IMR-90 (cell line): Measurements from ENCODE around the gene CDV3. TPM values are rescaled to one million over a fixed set of nuclear protein-coding genes. Genes with fewer than 3 reads are reported as not detected.

Source experiments
- ATAC-seq: fragments of 200-7000 bp; cut with Tn5 transposase; 2 replicates; pipeline ENCODE4 v1.9.1; 2020; ENCODE audit warnings: low read depth, mild to moderate bottlenecking, moderate library complexity
- BruUV-seq: library from RNA; stranded (reverse); fragments of 400-500 nt; replicated peaks from 2 replicates; lab custom pipeline; 2021; lab: Mats Ljungman, UMichigan
- CTCF ChIA-PET: fragments of 300-600 bp; formaldehyde crosslinking; extraction: SDS; loops from one replicate; lab custom pipeline; 2021; ENCODE audit warnings: antibody characterized with exemption; lab: Yijun Ruan, JAX
- POLR2A ChIA-PET: fragments of 300-600 bp; sonication (Branson Sonifier 250); formaldehyde crosslinking; loops from one replicate; lab custom pipeline; 2022; ENCODE audit warnings: antibody characterized with exemption; ENCODE audit not compliant: unreplicated experiment; lab: Charles Lee
- DNase-seq: peaks from one replicate; pipeline ENCODE4 v3.0.0; 2013
- H2AFZ ChIP-seq: replicated peaks from 2 replicates; pipeline ENCODE3; 2013; ENCODE audit warnings: low read length, mild to moderate bottlenecking; ENCODE audit not compliant: poor library complexity
- H2AK5ac ChIP-seq: 2 replicates; pipeline ENCODE4 v1.6.1; 2013; ENCODE audit warnings: low read depth, low read length, inconsistent platforms
- H2AK9ac ChIP-seq: replicated peaks from 2 replicates; pipeline ENCODE3; 2013; ENCODE audit warnings: mild to moderate bottlenecking, low read depth, low read length, moderate library complexity; ENCODE audit not compliant: poor library complexity
- H2BK120ac ChIP-seq: 2 replicates; pipeline ENCODE4 v1.6.1; 2013; ENCODE audit warnings: low read depth, low read length, inconsistent platforms
- H2BK15ac ChIP-seq: 3 replicates; pipeline ENCODE4 v1.6.1; 2013; ENCODE audit warnings: low read depth, low read length, inconsistent platforms
- H2BK20ac ChIP-seq: 2 replicates; pipeline ENCODE4 v1.6.1; 2013; ENCODE audit warnings: low read depth, mild to moderate bottlenecking, inconsistent platforms, low read length, moderate library complexity
- H2BK5ac ChIP-seq: 2 replicates; pipeline ENCODE4 v1.6.1; 2013; ENCODE audit warnings: mild to moderate bottlenecking, low read depth, low read length, inconsistent platforms; ENCODE audit not compliant: poor library complexity, severe bottlenecking
- H3K14ac ChIP-seq: replicated peaks from 2 replicates; pipeline ENCODE4 v1.6.1; 2013; ENCODE audit warnings: low read depth, low read length, inconsistent platforms
- H3K18ac ChIP-seq: 2 replicates; pipeline ENCODE4 v1.6.1; 2013; ENCODE audit warnings: low read depth, low read length, control low read depth
- H3K23ac ChIP-seq: 2 replicates; pipeline ENCODE4 v1.6.1; 2013; ENCODE audit warnings: low read depth, low read length, inconsistent platforms
- H3K27ac ChIP-seq: 2 replicates; pipeline ENCODE4 v1.5.1; 2013; ENCODE audit warnings: mild to moderate bottlenecking, control low read depth, low read length; ENCODE audit not compliant: insufficient read depth
- H3K27me3 ChIP-seq: 2 replicates; pipeline ENCODE4 v1.6.1; 2013; ENCODE audit warnings: low read length; ENCODE audit not compliant: control insufficient read depth, insufficient read depth
- H3K36me3 ChIP-seq: 2 replicates; pipeline ENCODE4 v1.6.1; 2013; ENCODE audit warnings: low read length, mixed read lengths; ENCODE audit not compliant: control insufficient read depth, insufficient read depth
- H3K4ac ChIP-seq: 2 replicates; pipeline ENCODE4 v1.6.1; 2013; ENCODE audit warnings: low read depth, low read length, inconsistent platforms
- H3K4me1 ChIP-seq: 2 replicates; pipeline ENCODE4 v1.6.1; 2013; ENCODE audit warnings: low read length, mixed read lengths; ENCODE audit not compliant: control insufficient read depth, insufficient read depth
- H3K4me2 ChIP-seq: 2 replicates; pipeline ENCODE4 v1.6.1; 2013; ENCODE audit warnings: low read depth, mild to moderate bottlenecking, control low read depth, low read length, moderate library complexity
- H3K4me3 ChIP-seq: 2 replicates; pipeline ENCODE4 v1.5.1; 2013; ENCODE audit warnings: low read depth, mild to moderate bottlenecking, control low read depth, low read length, moderate library complexity; ENCODE audit not compliant: insufficient read depth
- H3K56ac ChIP-seq: 2 replicates; pipeline ENCODE4 v1.6.1; 2013; ENCODE audit warnings: low read length, inconsistent platforms; ENCODE audit not compliant: insufficient read depth; ENCODE audit errors: extremely low read depth
- H3K79me1 ChIP-seq, 2 experiments: 2 replicates each; pipeline ENCODE4 v1.6.1; 2013; ENCODE audit warnings: low read length in 2 of 2, inconsistent platforms in 1 of 2, low read depth in 1 of 2
- H3K9ac ChIP-seq: 2 replicates; pipeline ENCODE4 v1.6.1; 2013; ENCODE audit warnings: low read depth, low read length, control low read depth
- H3K9me1 ChIP-seq: 2 replicates; pipeline ENCODE4 v1.6.1; 2013; ENCODE audit warnings: low read length, inconsistent platforms; ENCODE audit not compliant: insufficient read depth
- H3K9me3 ChIP-seq: 2 replicates; pipeline ENCODE4 v1.6.1; 2013; ENCODE audit warnings: low read length; ENCODE audit not compliant: control insufficient read depth, insufficient read depth
- H4K20me1 ChIP-seq: 2 replicates; pipeline ENCODE4 v1.6.1; 2013; ENCODE audit warnings: low read length, inconsistent platforms; ENCODE audit not compliant: insufficient read depth
- H4K5ac ChIP-seq: 2 replicates; pipeline ENCODE4 v1.6.1; 2013; ENCODE audit warnings: mild to moderate bottlenecking, low read depth, low read length, control low read depth
- H4K8ac ChIP-seq, 2 experiments: 2 replicates each; pipeline ENCODE4 v1.6.1; 2013; ENCODE audit warnings: low read depth in 2 of 2, low read length in 2 of 2, control low read depth in 1 of 2, inconsistent platforms in 1 of 2
- H4K91ac ChIP-seq: 2 replicates; pipeline ENCODE4 v1.6.1; 2013; ENCODE audit warnings: low read depth, low read length, inconsistent platforms; ENCODE audit not compliant: insufficient read depth
- BHLHE40 ChIP-seq: fragments of 150-350 bp; IDR thresholded peaks from 2 replicates; pipeline ENCODE4 v1.6.1; 2016; ENCODE audit warnings: mild to moderate bottlenecking, low read depth, low read length
- CEBPB ChIP-seq: IDR thresholded peaks from 2 replicates; pipeline ENCODE4 v1.6.1; 2012; ENCODE audit warnings: low read depth, low read length, improper control_type of control experiment
- CHD1 ChIP-seq: IDR thresholded peaks from 2 replicates; pipeline ENCODE4 v1.6.1; 2012; ENCODE audit warnings: low read depth, low read length, improper control_type of control experiment
- CTCF ChIP-seq: conservative IDR thresholded peaks from 2 replicates; pipeline ENCODE4 v1.5.1; 2012; ENCODE audit warnings: mild to moderate bottlenecking, low read depth, low read length, improper control_type of control experiment
- FOS ChIP-seq: fragments of 150-350 bp; IDR thresholded peaks from 2 replicates; pipeline ENCODE4 v1.6.1; 2016; ENCODE audit warnings: low read depth, low read length
- MAFK ChIP-seq: IDR thresholded peaks from 2 replicates; pipeline ENCODE4 v1.6.1; 2012; ENCODE audit warnings: low read depth, low read length, improper control_type of control experiment
- MAZ ChIP-seq: IDR thresholded peaks from 2 replicates; pipeline ENCODE4 v1.6.1; 2012; ENCODE audit warnings: low read depth, mild to moderate bottlenecking, low read length, improper control_type of control experiment, moderate library complexity, borderline replicate concordance
- MXI1 ChIP-seq: IDR thresholded peaks from 2 replicates; pipeline ENCODE4 v1.6.1; 2012; ENCODE audit warnings: low read depth, mild to moderate bottlenecking, low read length, moderate library complexity, borderline replicate concordance
- NFE2L2 ChIP-seq: fragments of 150-350 bp; IDR thresholded peaks from 2 replicates; pipeline ENCODE4 v1.6.1; 2016; ENCODE audit warnings: low read depth, mild to moderate bottlenecking, low read length
- POLR2A ChIP-seq: IDR thresholded peaks from 2 replicates; pipeline ENCODE4 v1.6.1; 2012; ENCODE audit warnings: mild to moderate bottlenecking, low read depth, low read length
- RAD21 ChIP-seq: IDR thresholded peaks from 2 replicates; pipeline ENCODE4 v1.6.1; 2012; ENCODE audit warnings: low read length, improper control_type of control experiment
- RCOR1 ChIP-seq: IDR thresholded peaks from 2 replicates; pipeline ENCODE4 v1.6.1; 2012; ENCODE audit warnings: mild to moderate bottlenecking, low read length, improper control_type of control experiment; ENCODE audit not compliant: insufficient replicate concordance
- RFX5 ChIP-seq: IDR thresholded peaks from 2 replicates; pipeline ENCODE4 v1.8.0; 2012; ENCODE audit warnings: low read depth, mild to moderate bottlenecking, low read length, moderate library complexity
- SMC3 ChIP-seq: fragments of 150-350 bp; IDR thresholded peaks from 2 replicates; pipeline ENCODE4 v1.6.1; 2016; ENCODE audit warnings: low read depth, mild to moderate bottlenecking, antibody characterized with exemption, low read length, moderate library complexity
- USF2 ChIP-seq: fragments of 150-350 bp; IDR thresholded peaks from 2 replicates; pipeline ENCODE4 v1.6.1; 2017; ENCODE audit warnings: mild to moderate bottlenecking, antibody characterized with exemption, low read length, low read depth
- WGBS, 2 experiments: methylation state at CpG; one replicate each; pipeline versions ENCODE4 v1.1.5 to v1.1.7; 2013; ENCODE audit warnings: missing lambda C conversion rate in 2 of 2; ENCODE audit not compliant: insufficient read length in 1 of 2; ENCODE audit errors: extremely low coverage in 2 of 2; 5-methylcytosine and 5-hydroxymethylcytosine counted together
- dilution Hi-C: fragments of 300-500 bp; cut with HindIII; formaldehyde crosslinking; loops from one replicate; pipeline ENCODE4 v1.14.3; 2018; ENCODE audit warnings: low sequenced_read_pairs; ENCODE audit not compliant: unreplicated experiment
- in situ Hi-C: fragments of 300-500 bp; cut with MboI; formaldehyde crosslinking; loops from 3 replicates; pipeline ENCODE4 v1.14.3; 2019; ENCODE audit warnings: low sequenced_read_pairs, inconsistent platforms, mixed read lengths
- intact Hi-C: fragments of 100-400 bp; cut with micrococcal nuclease; formaldehyde crosslinking; loops from 2 replicates; pipeline ENCODE4 v1.10.0; 2022
- polyA plus RNA-seq, 3 experiments: library from polyadenylated mRNA; depleted of rRNA; stranded (reverse); fragments of >200 nt; gene quantifications; 2 replicates each; pipeline ENCODE4 v1.2.3, GENCODE V29; 2012; ENCODE audit warnings: low replicate concordance in 1 of 3
- total RNA-seq: library from RNA; depleted of rRNA; stranded (reverse); fragments of >200 nt; gene quantifications from 2 replicates; pipeline ENCODE4 v1.2.3, GENCODE V29; 2012
- TF ChIP-seq, protein P1 (sequence below): fragments of 150-350 bp; IDR thresholded peaks from 2 replicates; pipeline ENCODE4 v1.6.1; 2016; ENCODE audit warnings: low read depth, mild to moderate bottlenecking, low read length, moderate library complexity, borderline replicate concordance

The CDV3 gene
- total and polyA plus RNA-seq, 2 of the 4 experiments (the other 2 are of a cell fraction), result 93.6 to 120 TPM

DNA sequence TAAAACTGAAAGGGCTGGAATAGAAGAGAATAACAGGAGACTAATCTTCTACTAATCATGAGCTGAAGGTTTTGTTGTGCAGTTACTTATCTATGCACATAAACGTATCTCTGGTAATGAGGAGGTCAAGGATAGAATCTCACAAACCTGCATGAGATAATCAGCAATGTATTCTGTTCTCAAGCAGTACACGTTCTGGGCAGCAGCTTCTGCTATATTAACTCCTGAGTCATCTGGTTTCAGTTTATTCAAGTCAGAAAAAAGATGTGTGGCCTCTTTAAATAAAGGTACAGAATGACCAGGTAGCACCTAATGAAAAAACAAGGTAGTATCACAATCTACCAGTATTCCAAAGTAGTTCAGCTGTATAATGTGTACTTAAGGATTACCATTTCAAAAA lies 34.9 kb downstream of the CDV3 start:
- Histone ChIP-seq H3K56ac (no peak overlapping the region), H2BK15ac (no peak overlapping the region), H4K20me1 (no peaks in the 10 kb centered on the region), H3K9me3 (no peaks in the 10 kb centered on the region), H3K14ac (no peak overlapping the region), H2BK5ac (no peak overlapping the region), H4K5ac (no peak overlapping the region), H2AFZ (no peak overlapping the region), H3K4me3 (no peak overlapping the region), H2BK20ac (no peak overlapping the region), H3K4me1 (no peaks in the 10 kb centered on the region), H3K79me1 (peaks cover 3 to 5% of the 10 kb centered on the region in 2 experiments; a peak in 2 of 4 replicates), H3K27ac (no peak overlapping the region), H3K4me2 (peak overlapping the region; percentile 70; the same call in 1 of the 2 replicates), H2AK5ac (no peak overlapping the region), H4K91ac (no peak overlapping the region), H3K27me3 (no peaks in the 10 kb centered on the region), H3K4ac (no peak overlapping the region), H4K8ac (no peak overlapping the region), H3K9ac (no peak overlapping the region), H2AK9ac (no peak overlapping the region), H3K18ac (no peak overlapping the region), H3K23ac (no peak overlapping the region), H3K36me3 (peaks cover 14% of the 10 kb centered on the region), H2BK120ac (no peak overlapping the region), H3K9me1 (no peaks in the 10 kb centered on the region)
- ATAC-seq (no peak), DNase-seq (peak; percentile 18)
- ChIA-PET POLR2A (no interaction called here), CTCF (no interaction called here)
- dilution Hi-C loops, result no loop called here
- BruUV-seq, result no TSS peak
- in situ Hi-C loops, result loop anchor here (25.0 kb wide), 2 partner anchors 896 to 1121 kb away; partner anchors contain the start of gene NPHP3
- WGBS, 2 experiments, result 60% methylated on average over 1 of the region's 2 CpGs; no CpG with 5 or more reads in 1 of the 2 experiments
- intact Hi-C loops, result no loop called here
- no peak for TF ChIP-seq CEBPB
- TF ChIP-seq CHD1, result no peak
- TF ChIP-seq MXI1, result no peak
- TF ChIP-seq, protein P1, sequence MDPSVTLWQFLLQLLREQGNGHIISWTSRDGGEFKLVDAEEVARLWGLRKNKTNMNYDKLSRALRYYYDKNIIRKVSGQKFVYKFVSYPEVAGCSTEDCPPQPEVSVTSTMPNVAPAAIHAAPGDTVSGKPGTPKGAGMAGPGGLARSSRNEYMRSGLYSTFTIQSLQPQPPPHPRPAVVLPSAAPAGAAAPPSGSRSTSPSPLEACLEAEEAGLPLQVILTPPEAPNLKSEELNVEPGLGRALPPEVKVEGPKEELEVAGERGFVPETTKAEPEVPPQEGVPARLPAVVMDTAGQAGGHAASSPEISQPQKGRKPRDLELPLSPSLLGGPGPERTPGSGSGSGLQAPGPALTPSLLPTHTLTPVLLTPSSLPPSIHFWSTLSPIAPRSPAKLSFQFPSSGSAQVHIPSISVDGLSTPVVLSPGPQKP, result no peak
- TF ChIP-seq CTCF, result no peak
- TF ChIP-seq BHLHE40, result no peak
- TF ChIP-seq RAD21, result no peak
- TF ChIP-seq RFX5, result no peak
- no peak for TF ChIP-seq POLR2A
- no peak for TF ChIP-seq MAFK
- TF ChIP-seq NFE2L2, result no peak
- TF ChIP-seq USF2, result no peak
- no peak for TF ChIP-seq RCOR1
- no peak for TF ChIP-seq MAZ
- TF ChIP-seq SMC3, result no peak
- no peak for TF ChIP-seq FOS
